KMS-11 (cell line): Measurements from ENCODE around the gene SLC26A3.

ENCODE experiments used
- H2AFZ ChIP-seq: fragments of 200-600 bp; sonication (generic); 2 replicates; pipeline ENCODE4 v1.6.1; 2016; ENCODE audit warnings: antibody characterized with exemption, mixed run types, low read depth
- H3K27ac ChIP-seq: fragments of 200-600 bp; sonication (generic); 2 replicates; pipeline ENCODE4 v1.6.1; 2016; ENCODE audit warnings: mild to moderate bottlenecking, mixed run types
- H3K27me3 ChIP-seq: fragments of 200-600 bp; sonication (generic); 2 replicates; pipeline ENCODE4 v1.6.1; 2017; ENCODE audit warnings: mild to moderate bottlenecking, low read depth, mixed run types, moderate library complexity; ENCODE audit not compliant: insufficient read depth
- H3K36me3 ChIP-seq: fragments of 200-600 bp; sonication (generic); 2 replicates; pipeline ENCODE4 v1.6.1; 2017; ENCODE audit warnings: mild to moderate bottlenecking, mixed run types; ENCODE audit not compliant: insufficient read depth
- H3K4me1 ChIP-seq: fragments of 200-600 bp; sonication (generic); 2 replicates; pipeline ENCODE4 v1.6.1; 2016; ENCODE audit warnings: mild to moderate bottlenecking, low read depth, mixed run types; ENCODE audit not compliant: poor library complexity, severe bottlenecking
- H3K4me2 ChIP-seq: fragments of 200-600 bp; sonication (generic); 2 replicates; pipeline ENCODE4 v1.7.0; 2016; ENCODE audit warnings: mild to moderate bottlenecking, mixed run types
- H3K4me3 ChIP-seq: fragments of 200-600 bp; sonication (generic); IDR thresholded peaks from 2 replicates; pipeline ENCODE4 v1.6.1; 2017; ENCODE audit warnings: low read depth, low read length, mixed read lengths; ENCODE audit not compliant: insufficient read depth
- H3K79me2 ChIP-seq: fragments of 200-600 bp; sonication (generic); 2 replicates; pipeline ENCODE4 v1.6.1; 2016; ENCODE audit warnings: low read depth, mixed run types; ENCODE audit not compliant: insufficient read depth
- H3K9ac ChIP-seq: fragments of 200-600 bp; sonication (generic); 2 replicates; pipeline ENCODE4 v1.6.1; 2016; ENCODE audit warnings: mild to moderate bottlenecking, mixed run types
- H4K20me1 ChIP-seq: fragments of 200-600 bp; sonication (generic); 2 replicates; pipeline ENCODE4 v1.6.1; 2016; ENCODE audit warnings: mild to moderate bottlenecking, mixed run types; ENCODE audit not compliant: insufficient read depth
- CTCF ChIP-seq: fragments of 200-600 bp; sonication (generic); conservative IDR thresholded peaks from 2 replicates; pipeline ENCODE4 v1.6.1; 2017; ENCODE audit warnings: low read depth, mild to moderate bottlenecking, antibody characterized with exemption, low read length, moderate library complexity, mixed read lengths

Gene SLC26A3

DNA sequence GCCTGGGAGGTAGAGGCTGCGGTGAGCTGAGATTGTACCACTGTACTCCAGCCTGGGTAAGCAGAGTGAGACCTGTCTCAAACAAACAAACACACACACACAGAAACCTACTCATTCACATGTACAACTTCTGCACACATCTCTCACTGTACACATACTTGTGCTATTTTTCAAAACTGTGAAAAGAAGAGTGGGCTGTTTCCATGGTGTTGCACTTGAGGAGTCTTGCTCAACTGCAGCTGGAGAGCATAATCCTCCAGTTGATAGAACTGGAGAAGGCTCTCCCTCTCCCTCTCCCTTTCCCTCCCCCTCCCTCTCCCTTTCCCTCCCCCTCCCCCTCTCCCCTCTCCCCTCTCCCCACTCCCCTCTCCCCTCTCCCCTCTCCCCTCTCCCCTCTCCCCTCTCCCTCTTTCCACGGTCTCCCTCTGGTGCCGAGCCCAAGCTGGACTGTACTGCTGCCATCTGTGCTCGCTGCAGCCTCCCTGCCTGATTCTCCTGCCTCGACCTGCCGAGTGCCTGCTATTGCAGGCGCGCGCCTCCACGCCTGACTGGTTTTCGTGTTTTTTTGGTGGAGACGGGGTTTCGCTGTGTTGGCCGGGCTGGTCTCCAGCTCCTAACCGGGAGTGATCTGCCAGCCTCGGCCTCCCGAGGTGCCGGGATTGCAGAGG, 44.3 kb upstream of the SLC26A3 start:
- no peaks in the 10 kb centered on the region for H3K79me2 ChIP-seq
- H3K4me2 ChIP-seq, result no peak overlapping the region

GRCh38 chr7:107846324-107846723, 43.3 kb upstream of the SLC26A3 start:
- no peak overlapping the region for H3K27ac ChIP-seq
- no peaks in the 10 kb centered on the region for H3K4me1 ChIP-seq
- no peak overlapping the region for H3K4me2 ChIP-seq
- no peaks in the 10 kb centered on the region for H4K20me1 ChIP-seq
- no peak overlapping the region for H2AFZ ChIP-seq
- no peaks in the 10 kb centered on the region for H3K79me2 ChIP-seq
- no peaks in the 10 kb centered on the region for H3K36me3 ChIP-seq
- H3K4me3 ChIP-seq, result no peak overlapping the region
- TF ChIP-seq CTCF, result no peak
- no peak overlapping the region for H3K9ac ChIP-seq
- no peaks in the 10 kb centered on the region for H3K27me3 ChIP-seq

More for the DNA sequence above, 44.3 kb upstream of the SLC26A3 start:
- H3K4me3 ChIP-seq, result no peak overlapping the region
- no peak overlapping the region for H2AFZ ChIP-seq
- H3K36me3 ChIP-seq, result no peaks in the 10 kb centered on the region
- H3K4me1 ChIP-seq, result no peaks in the 10 kb centered on the region
- H3K27me3 ChIP-seq, result no peaks in the 10 kb centered on the region
- H3K27ac ChIP-seq, result no peak overlapping the region
- H4K20me1 ChIP-seq, result no peaks in the 10 kb centered on the region
- H3K9ac ChIP-seq, result no peak overlapping the region
- TF ChIP-seq CTCF, result no peak

- Histone ChIP-seq H3K9ac (no peak overlapping the region), H2AFZ (no peak overlapping the region), H3K36me3 (no peaks in the 10 kb centered on the region), H3K27me3 (no peaks in the 10 kb centered on the region), H3K27ac (no peak overlapping the region), H3K4me2 (no peak overlapping the region), H3K4me3 (no peak overlapping the region), H3K4me1 (no peaks in the 10 kb centered on the region), H4K20me1 (no peaks in the 10 kb centered on the region), H3K79me2 (no peaks in the 10 kb centered on the region)
- no peak for TF ChIP-seq CTCF
Measured at GRCh38 chr7:107843184-107843583, 40.2 kb upstream of the SLC26A3 start.

DNA sequence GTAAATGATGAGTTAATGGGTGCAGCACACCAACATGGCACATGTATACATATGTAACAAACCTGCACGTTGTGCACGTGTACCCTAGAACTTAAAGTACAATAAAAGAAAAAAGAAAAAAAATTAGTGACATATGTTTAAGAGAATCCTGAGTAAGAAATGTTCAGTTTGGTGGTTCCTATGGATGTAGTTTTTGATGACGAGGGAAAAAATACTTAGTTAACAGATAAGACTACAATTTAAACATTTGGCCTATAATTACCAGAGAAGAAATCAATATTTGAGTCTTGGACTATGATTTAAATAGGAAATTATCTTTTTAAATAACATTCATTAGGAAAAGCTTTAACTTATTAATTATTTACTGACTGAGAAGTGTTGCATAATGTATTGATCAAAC, 39.2 kb upstream of the SLC26A3 start:
- Histone ChIP-seq H4K20me1 (no peaks in the 10 kb centered on the region), H3K79me2 (no peaks in the 10 kb centered on the region), H3K36me3 (no peaks in the 10 kb centered on the region), H2AFZ (no peak overlapping the region), H3K9ac (no peak overlapping the region), H3K4me3 (no peak overlapping the region), H3K4me2 (no peak overlapping the region), H3K4me1 (no peaks in the 10 kb centered on the region), H3K27ac (no peak overlapping the region), H3K27me3 (no peaks in the 10 kb centered on the region)
- TF ChIP-seq CTCF, result no peak
